SIG-M5 treated with dmso at 0.1 percent for 504 hours (cell line): ENCODE results near the gene GPR152.
"Not testable (repeated sequence)": the region's sequence is repeated elsewhere in the genome, so short reads cannot be mapped to it uniquely, and the experiment has no call there.

Experiments used
- DNase-seq: peaks from one replicate; lab custom pipeline; 2025; ENCODE audit not compliant: unreplicated experiment; lab: John Stamatoyannopoulos, UW

The GPR152 gene

DNA sequence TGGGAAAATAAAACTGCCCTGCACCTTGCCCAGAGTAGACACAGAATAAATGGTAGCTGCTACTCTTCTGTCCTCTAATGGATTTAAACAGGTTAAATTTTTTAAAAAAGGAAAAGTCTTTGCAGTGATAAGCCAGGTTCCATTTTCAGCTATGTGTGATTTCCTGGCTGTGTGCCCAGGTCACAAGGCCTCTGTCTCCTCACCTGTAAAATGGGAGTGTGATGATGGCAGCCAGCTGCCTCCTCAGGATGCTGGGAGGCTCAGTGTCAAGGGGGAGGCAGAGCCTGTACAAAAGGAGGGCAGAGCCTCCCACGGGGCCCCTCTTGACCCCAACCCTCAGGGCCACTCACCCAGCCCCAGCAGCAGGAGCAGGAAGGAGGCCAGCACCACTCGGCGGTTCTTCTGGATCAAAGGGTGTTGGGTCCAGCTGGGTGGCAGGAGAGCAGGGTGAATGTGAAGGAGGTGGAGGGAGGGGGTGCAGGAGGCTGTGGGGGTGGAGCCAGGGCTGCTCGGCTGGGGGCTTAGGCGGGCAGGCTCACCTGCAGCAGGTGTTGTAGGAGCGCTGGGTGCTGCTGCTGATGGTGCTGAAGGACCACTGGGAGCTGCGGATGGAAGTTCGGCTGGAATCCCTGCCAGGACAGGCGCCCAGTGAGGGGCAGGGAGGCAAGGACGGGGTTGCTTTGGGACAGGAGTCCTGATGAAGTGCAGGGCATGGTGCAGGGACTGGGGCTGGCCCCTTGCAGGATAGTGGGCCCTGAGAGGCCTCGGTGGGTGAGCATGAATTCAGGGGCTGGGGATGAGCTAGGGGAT lies 14.6 kb upstream of the GPR152 start:
- DNase-seq, result no peak

DNA sequence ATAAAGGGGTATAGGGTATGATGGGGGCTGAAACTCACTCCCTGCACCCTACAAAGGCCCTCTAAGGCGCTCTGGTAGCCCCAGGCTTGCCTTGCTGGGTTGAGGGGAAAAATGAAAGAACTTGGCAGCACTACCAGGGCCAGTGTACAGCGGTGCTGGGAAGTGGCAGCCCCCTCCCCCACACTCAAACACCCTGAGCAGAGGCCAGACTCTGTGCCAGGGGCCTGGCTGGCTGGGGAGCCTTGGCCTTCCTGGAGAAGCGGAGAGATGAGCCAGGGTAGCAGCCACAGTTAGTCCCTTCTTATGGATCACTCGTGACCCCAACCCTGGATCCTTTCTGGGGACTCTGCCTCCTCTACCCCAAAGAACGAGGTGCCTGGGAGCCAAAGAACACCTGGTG lies 13.8 kb upstream of the GPR152 start:
- DNase-seq, result no peak

DNA sequence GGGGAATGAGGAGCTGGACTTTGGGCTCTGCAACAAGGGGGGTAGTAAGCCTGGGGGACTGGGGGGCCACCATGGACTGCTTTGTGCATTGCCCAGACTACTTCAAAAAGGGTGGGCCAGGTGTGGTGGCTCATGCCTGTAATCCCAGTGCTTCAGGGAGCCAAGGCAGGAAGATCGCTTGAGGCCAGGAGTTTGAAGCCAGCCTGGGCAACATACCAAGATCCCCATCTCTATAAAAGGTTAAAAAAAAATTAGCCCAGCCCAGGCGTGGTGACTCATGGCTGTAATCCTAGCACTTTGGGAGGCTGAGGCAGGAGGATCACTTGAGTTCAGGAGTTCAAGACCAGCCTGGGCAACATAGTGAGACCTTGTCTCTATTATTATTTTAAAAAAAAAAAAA lies 13.0 kb upstream of the GPR152 start:
- not testable (repeated sequence) for DNase-seq

DNA sequence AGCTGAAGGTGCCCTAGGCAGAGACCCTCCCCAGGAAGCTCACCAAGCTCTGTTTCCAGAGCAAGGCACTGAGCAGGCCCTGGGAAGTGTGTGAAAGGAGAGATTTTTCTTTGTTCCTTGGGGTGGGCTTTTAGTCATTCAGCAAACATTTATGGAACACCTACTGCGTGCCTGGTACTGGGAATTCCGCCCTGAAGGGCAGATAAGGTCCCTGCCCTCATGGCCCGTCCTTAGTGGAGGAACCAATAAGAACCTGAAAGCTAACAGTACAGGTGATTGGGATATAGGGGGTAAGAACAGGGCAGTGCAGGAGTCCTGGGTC lies 12.6 kb upstream of the GPR152 start:
- no peak for DNase-seq

DNA sequence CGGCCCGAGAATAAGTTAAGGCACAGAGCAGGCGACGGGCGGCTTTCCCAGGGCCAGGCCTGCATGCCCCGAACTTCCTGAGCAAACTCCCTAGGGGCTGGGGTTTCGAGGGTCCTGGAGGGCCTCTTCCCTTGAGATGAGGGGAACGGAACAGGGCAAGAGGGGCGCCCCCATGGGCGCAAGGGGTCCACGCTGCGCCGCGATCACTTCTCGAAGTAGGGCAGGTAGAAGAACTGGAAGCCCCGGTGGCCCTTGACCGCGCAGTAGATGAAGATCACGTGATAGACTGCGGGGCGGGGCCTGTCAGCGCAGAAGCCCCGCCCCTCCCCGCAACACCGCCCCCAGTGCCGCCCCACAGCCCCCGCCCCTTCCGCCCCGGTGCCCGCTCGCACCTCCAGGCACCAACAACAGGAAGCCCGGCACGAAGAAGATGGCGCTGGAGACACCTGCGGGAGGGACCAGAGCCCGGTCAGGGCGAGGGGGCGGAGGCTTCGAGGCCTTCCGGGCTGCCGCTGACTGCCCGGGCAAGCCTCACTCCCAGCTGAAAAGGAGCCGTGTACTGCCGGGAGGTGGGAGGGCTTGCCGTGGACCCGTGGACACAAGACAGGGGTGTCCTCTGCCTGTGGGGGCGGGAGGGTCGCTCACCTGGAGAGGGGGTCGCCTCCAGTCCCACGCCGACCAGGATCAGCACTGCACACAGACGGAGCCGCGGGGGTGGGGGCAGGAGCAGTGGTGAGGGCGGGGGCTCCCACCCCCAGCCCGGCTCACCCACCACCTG lies 12.1 kb upstream of the GPR152 start:
- DNase-seq, result peak; percentile 90

DNA sequence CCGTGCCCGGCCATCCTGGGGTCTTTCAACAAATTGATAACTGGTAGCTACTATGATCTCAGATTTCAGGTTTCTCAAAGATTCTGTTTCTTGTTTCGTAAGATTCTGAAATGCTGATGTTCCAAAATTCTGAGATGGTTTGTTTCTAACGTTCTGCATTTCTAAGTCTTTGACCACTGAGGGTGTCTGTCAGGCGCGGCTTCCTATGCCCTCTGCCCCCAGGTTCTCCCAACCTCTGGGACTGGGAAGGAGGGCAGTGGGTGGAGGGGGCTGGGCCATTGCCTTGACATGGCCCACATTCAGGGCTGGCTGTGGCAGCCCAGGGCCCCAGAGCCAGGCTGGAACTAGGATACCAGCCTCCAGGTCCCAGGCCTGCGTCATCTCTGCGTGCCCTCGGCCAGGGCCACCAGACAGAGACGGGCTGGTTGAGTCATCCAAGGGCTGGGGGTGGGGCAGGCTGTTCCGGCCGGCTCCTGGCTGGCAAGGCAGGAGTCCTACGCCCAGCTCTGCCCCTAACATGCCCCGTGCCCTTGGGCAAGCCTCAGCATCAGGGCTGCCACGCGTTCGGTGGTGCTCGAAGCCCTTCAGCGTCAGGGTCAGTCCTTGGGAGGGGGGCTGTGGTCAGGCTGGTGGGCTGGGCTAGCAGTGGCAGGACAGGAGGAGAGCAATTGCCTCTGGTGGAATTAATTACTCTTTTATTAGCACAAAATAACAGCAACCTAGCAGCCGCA lies 11.3 kb upstream of the GPR152 start:
- DNase-seq, result peak; percentile 54

DNA sequence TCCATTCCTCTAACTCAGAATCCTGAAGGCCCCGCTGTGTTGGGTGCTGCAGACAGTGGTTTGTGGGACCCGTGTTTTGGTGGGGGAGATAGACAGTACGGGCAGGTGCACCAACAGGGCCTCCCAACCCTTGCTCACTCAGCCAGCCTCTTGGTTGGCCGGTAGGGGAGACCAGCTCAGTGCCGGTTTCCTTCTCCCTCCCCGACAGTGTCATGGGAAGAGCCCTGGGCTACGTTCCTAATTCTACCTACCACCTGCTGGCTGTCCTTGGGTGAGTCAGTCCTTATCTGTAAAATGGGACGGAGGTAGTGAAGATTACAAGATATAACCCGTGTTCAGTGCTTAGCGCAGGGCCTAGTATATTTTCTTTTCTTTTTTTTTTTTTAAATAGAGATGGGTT lies 10.7 kb upstream of the GPR152 start:
- no peak for DNase-seq

DNA sequence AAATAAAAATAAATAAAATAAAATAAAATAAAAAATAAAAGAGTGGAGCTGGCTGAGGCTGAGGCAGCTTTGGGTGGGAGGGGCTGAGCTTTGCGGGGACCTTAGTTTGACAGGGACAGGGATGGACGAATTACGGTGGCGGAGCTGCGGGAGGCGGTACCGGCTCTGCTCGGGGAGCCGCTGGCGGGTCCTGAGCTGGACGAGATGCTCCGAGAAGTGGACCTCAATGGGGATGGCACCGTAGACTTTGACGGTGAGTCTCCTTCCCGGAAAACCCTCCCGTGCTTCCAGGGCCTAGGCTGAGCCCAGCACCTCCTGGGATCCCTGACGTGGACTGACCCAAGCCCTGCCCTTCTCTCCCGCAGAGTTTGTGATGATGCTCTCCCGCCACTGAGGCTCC lies 5.7 kb upstream of the GPR152 start:
- no peak for DNase-seq

DNA sequence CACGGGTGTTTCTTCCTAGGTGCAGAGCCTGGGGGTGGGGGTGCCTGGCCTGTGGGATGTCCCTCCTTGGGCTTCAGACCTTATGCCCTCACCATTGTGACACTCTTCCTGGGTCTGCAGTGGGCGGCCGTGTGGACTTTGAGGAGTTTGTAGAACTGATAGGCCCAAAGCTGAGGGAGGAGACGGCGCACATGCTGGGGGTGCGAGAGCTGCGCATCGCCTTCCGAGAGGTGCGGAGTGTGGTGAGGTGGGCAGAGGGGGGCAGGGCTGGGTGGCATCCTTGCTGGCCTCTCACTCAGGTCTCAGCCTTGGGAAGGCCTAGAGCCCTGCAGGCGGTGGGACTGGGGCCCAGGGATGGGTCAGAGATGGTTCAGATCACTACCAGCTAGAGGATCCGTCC lies 4.9 kb upstream of the GPR152 start:
- no peak for DNase-seq

DNA sequence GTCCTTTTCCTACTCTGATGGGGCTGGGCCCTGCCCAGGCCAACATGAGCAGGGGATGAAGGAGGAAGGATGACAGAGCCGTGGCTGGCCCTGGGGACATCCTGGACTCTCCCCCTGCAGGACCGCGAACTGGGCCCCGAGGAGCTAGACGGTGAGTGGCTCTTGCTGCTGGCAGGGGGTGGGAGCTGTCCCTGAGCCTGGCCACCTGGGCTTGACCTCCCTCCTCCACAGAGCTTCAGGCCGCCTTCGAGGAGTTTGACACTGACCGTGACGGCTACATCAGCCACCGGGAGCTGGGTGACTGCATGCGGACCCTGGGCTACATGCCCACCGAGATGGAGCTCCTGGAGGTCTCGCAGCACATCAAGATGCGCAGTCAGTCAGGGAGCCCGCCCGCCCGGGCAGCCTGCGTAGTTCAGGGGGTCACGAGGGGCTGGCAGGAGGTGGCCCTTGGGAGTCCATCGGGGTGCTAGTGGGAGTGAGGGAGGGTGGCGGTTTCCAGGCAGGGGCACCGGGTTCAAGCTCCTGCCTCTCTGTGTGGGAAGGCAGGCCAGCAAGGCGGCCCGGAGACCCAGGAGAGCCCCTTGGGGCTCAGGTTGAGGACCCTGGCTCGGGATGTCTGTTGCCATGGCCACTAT lies 3.7 kb upstream of the GPR152 start:
- DNase-seq, result no peak

DNA sequence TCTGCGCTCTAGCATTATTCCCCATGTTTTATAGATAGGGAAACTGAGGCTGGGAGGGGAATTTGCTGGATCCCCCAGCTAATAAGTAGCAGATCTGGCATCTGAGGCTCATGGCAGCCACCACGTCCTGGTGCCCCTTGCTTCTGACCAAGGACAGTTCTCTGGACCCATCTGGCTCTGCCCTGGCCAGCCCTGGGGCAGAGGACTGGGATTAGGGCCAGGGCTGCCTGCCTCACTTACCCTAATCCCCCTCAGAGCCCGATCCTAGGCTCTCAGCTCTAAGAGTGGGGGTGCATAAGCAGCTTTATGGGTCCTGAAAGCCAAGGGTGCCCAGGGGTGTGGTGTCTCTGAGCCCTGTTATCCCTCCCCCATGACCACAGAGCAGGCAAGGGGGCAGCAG lies 2.5 kb upstream of the GPR152 start, which contains the start of gene CABP4:
Gene CABP4 (plus strand): TSS at position 301 of the 400 bp plus-strand sequence. CDS start 70 bp downstream, at position 371.
- DNase-seq, result no peak

DNA sequence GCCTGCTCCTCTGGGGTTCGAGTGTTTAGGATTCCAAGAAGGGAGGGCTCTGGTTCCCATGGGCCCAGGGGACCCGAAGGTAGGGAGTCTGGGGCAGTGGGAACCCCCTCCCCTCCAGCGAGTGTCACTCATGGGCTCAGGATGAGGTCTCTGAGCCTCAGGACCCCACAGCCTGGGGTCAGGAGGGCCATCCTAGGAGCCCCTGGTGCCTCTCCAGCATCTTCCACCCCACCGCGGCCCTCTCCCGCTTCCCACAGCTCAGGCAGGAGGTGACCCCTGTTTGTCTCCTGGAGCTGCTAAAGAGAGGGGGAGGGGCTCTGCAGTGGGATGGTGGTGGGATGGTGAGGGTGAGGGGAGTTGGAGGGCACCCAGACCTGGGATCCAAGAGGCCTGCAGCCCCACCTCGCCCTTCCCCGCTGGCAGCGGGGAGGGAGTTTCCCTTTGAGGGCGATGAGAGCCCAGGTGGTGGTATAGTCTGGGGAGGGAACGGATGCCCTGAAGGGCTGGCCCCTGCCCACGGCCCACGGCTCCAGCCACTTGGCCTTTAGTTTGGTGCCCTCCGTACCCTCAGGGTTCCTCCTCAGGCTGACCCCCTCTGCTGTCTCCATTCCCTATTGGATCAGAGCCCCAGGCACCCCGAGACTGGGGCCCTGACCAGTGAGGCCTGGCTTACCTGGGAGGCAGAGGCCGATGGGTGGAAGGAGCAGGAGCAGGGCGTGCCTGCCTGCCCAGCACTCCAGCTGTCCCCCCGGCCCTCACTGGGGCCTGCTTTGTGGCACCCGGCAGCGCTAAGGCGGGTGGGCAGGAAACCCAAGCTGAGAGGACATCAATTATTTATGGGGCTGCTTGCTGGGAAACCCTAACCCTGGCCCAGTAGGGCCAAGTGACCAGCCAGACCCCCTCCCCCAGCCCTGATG lies 1.5 kb upstream of the GPR152 start:
- DNase-seq, result no peak

DNA sequence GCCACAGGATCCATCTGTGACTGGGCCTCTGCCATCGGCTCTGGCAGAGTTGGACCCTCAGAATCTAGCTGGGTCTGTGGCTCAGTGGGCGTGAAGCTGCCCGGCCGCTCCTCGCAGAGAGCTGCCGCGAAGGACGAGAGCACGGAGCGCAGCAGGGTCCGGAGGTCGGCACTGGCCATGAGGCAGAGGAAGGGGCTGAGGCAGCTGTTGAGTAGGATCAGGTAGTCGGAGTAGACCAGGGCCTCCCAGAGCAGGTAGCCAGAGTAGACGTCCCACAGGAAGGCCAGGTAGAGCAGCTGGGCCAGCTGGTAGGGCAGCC lies 912 bp downstream of the GPR152 start:
- DNase-seq, result no peak

DNA sequence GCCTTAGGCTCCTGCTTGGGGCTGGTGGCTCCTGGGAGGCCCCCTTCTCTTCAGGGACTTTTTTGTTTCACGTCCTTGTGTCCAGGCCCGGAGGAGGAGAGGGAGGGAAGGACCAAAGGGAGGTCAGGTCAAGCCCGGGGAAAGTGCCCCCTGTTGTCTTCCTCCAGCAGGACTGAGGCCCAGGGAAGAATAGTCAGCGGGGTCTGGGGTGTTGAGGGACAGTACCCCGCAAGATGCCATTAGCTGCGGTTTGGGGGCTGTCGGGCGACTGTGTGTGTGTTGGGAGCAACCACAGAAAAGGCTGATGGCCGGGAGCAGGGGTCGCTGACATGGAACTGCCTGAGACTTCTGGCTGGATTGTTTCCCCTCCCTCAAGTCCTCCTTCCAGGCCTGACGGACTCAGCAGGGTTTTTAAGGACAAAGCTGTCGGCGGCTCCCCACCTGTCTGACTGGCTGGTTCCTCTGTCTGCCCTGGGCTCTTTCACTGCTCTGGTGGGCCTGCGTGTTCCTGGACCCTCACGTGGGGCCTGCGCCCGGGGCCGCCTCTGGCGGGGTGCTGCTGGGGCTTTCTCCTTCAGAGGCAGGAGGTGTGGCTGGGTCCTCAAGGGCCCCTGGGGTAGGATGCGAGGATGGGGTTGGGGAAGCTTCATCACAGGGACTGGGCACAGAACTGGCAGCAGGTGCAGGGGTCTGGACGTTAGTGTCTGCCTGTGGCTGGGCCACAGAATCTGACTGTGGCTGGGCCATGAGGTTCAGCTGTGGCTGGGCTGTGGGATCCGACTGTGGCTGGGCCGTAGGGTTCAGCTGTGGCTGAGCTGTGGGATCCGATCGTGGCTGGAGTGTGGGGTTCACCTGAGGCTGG lies 1.5 kb downstream of the GPR152 start:
- DNase-seq, result no peak

DNA sequence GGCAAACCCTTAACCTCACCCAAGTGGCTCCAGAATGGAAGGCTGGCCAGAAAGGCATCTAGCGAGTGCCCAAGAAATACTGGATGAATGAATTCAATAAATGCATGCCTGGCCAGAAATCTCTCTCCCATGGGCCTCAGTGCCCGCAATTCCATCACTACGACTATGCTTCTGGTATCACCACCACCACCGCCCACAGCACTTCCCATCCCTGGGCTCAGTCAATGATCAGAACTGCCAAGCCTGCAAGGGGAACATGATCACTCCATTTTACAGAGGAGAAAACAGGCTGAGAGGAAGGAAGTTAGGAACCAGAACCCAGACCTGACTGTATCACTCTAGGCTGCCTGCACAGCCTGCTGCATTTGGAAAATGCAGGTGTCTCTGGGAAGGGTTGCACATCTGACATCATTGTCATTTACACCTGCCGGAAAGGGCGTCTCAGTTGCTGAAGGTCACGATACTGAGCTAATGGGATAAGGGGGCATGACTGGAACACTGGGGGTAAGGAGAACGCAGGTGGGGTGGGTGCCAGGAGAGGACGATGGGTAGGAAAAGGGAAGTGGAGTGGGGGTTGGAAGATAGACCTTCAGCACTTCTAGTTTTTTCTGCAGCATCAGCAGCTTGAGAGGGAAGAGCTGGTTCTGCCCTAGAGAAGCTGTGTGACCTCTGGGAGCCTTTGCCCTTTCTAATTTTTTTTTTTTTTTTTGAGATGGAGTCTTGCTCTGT lies 3.2 kb downstream of the GPR152 start:
- DNase-seq, result peak; percentile 14

DNA sequence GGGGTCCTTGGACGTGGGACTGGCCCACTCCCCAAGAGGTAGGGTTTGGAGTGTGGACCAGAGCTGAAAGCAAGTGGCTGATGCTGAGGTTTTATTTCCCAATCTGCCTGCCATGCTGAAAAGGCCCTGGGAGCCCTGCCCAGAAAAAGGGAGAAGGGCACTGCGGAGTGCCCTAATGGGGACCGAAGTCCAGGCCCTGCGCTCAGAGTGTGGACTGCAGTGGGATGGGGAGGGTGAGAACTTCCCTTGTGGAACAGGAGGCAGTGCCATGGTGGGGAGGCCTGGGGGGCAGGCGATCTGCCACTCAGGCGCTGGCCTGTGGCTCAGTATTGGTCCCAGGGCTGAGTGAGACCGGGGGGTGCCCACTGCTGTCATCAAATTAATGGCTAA lies 4.3 kb downstream of the GPR152 start:
- no peak for DNase-seq

DNA sequence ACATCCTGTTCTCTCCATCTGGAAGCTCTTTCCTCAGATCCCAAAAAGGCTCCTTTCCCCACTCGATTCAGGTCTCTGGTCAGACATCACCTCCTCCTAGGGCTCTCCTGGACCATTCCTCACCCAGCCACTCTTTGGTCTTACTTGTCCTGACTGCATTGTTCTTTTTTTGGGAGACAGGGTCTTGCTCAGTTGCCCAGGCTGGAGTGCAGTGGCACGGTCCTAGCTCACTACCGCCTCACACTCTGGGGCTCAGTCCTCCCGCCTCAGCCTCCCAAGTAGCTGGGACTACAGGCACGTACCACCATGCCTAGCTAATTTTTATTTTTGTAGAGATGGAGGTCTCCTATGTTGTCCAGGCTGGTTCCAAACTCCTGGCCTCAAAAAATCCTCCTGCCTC lies 7.0 kb downstream of the GPR152 start:
- no peak for DNase-seq

DNA sequence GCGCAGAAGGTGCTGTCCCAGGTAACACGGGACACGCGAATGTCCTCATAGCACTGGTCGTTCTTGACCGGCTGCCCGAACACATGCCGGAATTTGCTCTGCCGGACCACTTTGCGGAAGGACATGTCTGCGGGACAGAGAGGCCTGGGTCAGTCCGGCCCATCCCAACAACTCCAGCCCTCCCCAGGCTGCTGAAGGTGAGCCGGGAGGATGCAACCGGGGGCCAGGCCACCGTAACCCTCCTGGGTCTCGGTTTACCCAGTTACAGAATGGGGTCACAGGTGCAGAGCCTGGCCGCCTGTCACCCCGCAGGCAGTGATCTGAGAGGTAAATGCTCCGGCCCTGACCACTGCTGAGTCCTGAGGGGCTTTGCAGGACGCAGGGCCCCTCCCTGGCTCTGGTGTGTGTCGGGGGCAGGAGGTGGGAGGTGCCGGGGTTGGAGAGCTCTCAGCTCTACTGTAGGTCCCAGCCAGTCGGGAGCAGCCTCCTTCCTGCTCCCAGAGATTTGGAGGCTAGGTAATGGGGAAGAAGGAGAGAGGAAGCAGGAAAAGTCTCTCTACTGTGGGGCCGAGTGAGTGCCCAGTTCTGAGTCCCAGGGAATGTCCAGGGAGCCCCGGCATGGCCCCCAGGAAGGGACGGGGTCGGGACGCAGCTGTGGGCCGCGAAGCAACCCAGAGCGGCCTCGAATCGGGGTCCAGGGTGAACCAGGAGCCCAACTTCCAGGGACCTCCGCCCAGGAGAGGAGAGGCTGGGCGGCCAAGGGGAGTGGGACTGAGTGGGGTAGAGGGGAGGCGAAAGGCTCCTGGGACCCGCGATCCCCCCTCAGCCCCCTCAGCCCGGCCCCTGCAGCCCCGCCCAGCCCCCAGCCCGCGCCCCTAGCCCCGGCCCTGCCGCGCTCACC lies 9.8 kb downstream of the GPR152 start:
- DNase-seq, result no peak
